HUES64 (cell line): ENCODE measurements around the gene SALL4.
A peak's percentile ranks its signal among the peaks of the same experiment; 100 is the strongest.
"Not testable (repeated sequence)": the region's sequence is repeated elsewhere in the genome, so short reads cannot be mapped to it uniquely, and the experiment has no call there.

Source experiments
- H3K27ac ChIP-seq: 2 replicates; pipeline ENCODE4 v1.7.0; 2013; ENCODE audit warnings: low read depth, low read length, inconsistent platforms
- H3K27me3 ChIP-seq: 2 replicates; pipeline ENCODE4 v1.6.1; 2013; ENCODE audit warnings: mild to moderate bottlenecking, low read length; ENCODE audit not compliant: insufficient read depth
- H3K36me3 ChIP-seq: 2 replicates; pipeline ENCODE4 v1.6.1; 2013; ENCODE audit warnings: mild to moderate bottlenecking, low read length; ENCODE audit not compliant: insufficient read depth
- H3K4me1 ChIP-seq: 2 replicates; pipeline ENCODE4 v1.6.1; 2013; ENCODE audit warnings: mild to moderate bottlenecking, low read length, moderate library complexity; ENCODE audit not compliant: insufficient read depth
- H3K4me3 ChIP-seq: 2 replicates; pipeline ENCODE4 v1.5.1; 2013; ENCODE audit warnings: mild to moderate bottlenecking, low read length, moderate library complexity
- H3K9ac ChIP-seq: 2 replicates; pipeline ENCODE4 v1.6.1; 2013; ENCODE audit warnings: mild to moderate bottlenecking, low read depth, low read length
- H3K9me3 ChIP-seq: 2 replicates; pipeline ENCODE4 v1.6.1; 2013; ENCODE audit warnings: low read depth, low read length; ENCODE audit not compliant: insufficient read depth
- whole genome bisulfite sequencing: fragments of 150-250, 120-280 bp; methylation state at CpG from one replicate; pipeline ENCODE4 v1.1.7; 2013; ENCODE audit warnings: missing lambda C conversion rate; 5-methylcytosine and 5-hydroxymethylcytosine counted together

The SALL4 gene

DNA sequence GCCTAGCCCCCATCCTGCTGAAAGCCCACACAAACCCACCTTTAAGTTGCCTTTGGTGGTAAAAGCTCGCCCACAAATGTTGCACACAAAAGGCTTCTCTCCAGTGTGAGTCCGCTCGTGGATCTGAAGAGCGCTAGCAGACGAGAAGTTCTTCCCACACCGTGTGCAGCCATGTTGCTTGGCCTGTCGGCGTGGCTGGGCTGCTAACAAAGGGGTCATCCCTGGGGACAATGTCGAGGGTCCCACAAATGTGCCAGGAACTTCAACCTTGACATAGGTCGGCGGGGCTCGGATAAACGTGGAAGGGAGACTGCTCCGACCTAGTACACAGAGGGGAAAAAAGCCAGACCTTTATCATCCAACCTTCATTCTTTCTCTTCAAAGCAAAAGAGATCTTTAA lies 13.5 kb downstream of the SALL4 start:
- peaks cover 98% of the 10 kb centered on the region for H3K36me3 ChIP-seq
- 94% methylated on average over 14 of the region's 14 CpGs for WGBS

DNA sequence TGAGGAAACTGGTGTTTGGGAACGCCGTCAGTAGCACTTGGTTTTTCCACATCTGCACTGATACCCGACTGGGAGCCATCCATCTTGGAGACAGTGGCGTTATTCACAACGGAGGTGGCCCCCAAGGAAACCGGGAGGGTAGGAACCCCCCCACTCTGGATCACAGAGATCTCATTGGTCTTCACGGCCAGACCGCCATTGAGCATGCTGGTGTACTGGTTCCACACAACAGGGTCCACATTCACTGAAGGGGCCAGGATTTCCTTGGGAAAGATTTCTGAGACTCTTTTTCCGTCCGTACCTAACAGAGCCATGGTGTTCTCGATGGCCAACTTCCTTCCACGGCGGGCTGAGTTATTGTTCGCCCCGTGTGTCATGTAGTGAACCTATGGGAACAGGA lies 18.0 kb downstream of the SALL4 start:
- no peaks in the 10 kb centered on the region for H3K27me3 ChIP-seq
- H3K9me3 ChIP-seq = 0 out of 2 replicates have a peak, but pooled peaks cover 10% of the 10 kb centered on the region
- H3K27ac ChIP-seq = no peak overlapping the region
- H3K4me3 ChIP-seq = no peak overlapping the region
- H3K9ac ChIP-seq = no peak overlapping the region
- WGBS = 94% methylated on average over 15 of the region's 15 CpGs
- H3K4me1 ChIP-seq = no peaks in the 10 kb centered on the region
- peaks cover 98% of the 10 kb centered on the region for H3K36me3 ChIP-seq

More for the DNA sequence above, 13.5 kb downstream of the SALL4 start:
- Histone ChIP-seq H3K9me3 (no peaks in the 10 kb centered on the region), H3K27me3 (no peaks in the 10 kb centered on the region), H3K4me3 (no peak overlapping the region), H3K27ac (no peak overlapping the region), H3K4me1 (no peaks in the 10 kb centered on the region; the same call in 1 of the 2 replicates), H3K9ac (no peak overlapping the region)

DNA sequence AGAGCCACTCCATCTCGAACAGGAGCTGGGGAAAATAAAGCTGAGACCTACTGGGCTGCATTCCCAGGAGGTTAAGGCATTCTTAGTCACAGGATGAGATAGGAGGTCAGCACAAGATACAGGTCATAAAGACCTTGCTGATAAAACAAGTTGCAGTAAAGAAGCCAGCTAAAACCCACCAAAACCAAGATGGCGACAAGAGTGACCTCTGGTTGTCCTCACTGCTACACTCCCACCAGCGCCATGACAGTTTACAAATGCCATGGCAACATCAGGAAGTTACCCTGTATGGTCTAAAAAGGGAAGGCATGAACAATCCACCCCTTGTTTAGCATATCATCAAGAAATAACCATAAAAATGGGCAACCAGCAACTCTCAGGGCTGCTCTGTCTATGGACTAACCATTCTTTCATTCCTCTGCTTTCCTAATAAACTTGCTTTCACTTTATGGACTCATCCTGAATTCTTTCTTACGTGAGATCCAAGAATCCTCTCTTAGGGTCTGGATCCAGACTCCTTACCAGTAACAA lies 24.0 kb downstream of the SALL4 start:
- 0 out of 2 replicates have a peak, but pooled peaks cover 10% of the 10 kb centered on the region for H3K9me3 ChIP-seq
- 94% methylated on average over 4 of the region's 4 CpGs for WGBS

DNA sequence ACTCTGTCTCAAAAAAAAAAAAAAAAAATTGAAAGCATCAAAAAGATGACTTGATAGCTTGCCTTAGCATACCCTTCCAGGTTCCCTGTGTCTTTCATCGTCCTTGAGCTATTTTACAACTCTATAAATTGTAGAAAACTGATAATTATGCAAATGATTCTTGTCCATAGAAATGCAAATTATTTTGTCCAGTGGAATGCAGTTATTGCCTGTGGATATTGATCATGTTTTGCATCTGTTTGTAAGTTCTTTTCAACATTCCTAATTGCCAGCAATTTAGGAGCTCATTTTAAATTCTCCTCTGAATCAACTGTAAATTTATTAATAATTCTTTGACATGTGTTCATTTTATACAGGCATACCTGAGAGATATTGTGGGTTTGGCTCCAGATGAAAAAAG lies 27.1 kb downstream of the SALL4 start:
- Histone ChIP-seq H3K9me3 (0 out of 2 replicates have a peak, but pooled peaks cover 8% of the 10 kb centered on the region), H3K4me1 (no peaks in the 10 kb centered on the region), H3K9ac (no peak overlapping the region), H3K36me3 (peaks cover 12% of the 10 kb centered on the region), H3K4me3 (no peak overlapping the region), H3K27me3 (no peaks in the 10 kb centered on the region), H3K27ac (no peak overlapping the region)
- WGBS = 100% methylated on average over 1 of the region's 1 CpG

More for the DNA sequence above, 24.0 kb downstream of the SALL4 start:
- not testable (repeated sequence) for H3K9ac ChIP-seq, H3K27ac ChIP-seq, H3K4me3 ChIP-seq, H3K4me1 ChIP-seq, H3K27me3 ChIP-seq
- H3K36me3 ChIP-seq = peaks cover 42% of the 10 kb centered on the region

DNA sequence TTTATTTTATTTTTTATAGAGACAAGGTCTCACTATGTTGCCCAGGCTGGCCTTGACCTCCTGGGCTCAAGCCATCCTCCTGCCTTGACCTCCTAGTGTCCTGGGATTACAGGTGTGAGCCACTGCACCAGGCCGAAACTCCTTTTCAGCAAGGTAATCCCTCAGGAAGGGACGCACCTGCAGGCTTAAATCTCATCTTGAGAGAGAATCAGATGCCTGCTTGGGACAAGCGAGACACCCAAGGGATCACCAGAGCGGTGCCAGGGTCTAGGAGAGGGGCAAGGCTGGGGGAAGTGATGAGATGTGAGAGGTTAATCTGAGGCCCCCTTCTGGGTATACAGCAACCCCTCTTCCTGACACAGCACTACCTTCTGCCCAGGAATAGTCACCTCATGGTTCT lies 30.1 kb downstream of the SALL4 start:
- Histone ChIP-seq H3K4me3 (no peak overlapping the region), H3K9ac (no peak overlapping the region), H3K4me1 (no peaks in the 10 kb centered on the region), H3K27me3 (peaks cover 5% of the 10 kb centered on the region), H3K27ac (no peak overlapping the region), H3K36me3 (no peaks in the 10 kb centered on the region), H3K9me3 (no peaks in the 10 kb centered on the region)
- WGBS = 82% methylated on average over 4 of the region's 4 CpGs

DNA sequence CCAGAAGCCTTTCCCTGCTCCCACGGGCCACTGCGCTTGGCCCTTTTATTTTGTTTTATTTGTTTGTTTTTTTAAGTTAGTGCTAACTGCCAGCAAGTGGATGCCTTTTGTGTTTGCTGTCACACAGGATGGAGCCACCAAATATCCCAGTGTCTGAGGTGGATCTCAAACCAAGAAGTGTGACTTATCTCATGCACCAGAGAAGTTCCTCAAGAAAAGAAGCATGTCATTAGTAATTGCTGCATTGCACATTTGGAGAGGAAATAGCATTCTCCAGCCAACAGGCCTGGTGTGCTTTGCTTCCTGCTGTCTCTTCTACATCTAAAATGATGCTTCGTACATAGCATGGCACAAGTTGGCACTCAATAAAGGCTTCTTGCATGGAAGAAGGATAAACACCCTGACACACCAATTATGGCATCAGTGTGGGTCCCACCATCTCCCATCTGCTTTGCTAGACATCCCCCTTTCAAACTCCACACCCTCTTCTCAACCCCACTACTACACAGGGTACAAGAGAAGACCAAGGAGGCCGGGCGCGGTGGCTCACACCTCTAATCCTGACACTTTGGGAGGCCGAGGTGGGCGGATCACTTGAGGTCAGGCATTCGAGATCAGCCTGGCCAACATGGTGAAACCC lies 32.2 kb downstream of the SALL4 start:
- H3K4me3 ChIP-seq = no peak overlapping the region
- H3K36me3 ChIP-seq = no peaks in the 10 kb centered on the region
- H3K27me3 ChIP-seq = peaks cover 5% of the 10 kb centered on the region
- no peak overlapping the region for H3K27ac ChIP-seq
- no peaks in the 10 kb centered on the region for H3K9me3 ChIP-seq
- 97% methylated on average over 9 of the region's 9 CpGs for WGBS
- no peak overlapping the region for H3K9ac ChIP-seq
- H3K4me1 ChIP-seq = no peaks in the 10 kb centered on the region

DNA sequence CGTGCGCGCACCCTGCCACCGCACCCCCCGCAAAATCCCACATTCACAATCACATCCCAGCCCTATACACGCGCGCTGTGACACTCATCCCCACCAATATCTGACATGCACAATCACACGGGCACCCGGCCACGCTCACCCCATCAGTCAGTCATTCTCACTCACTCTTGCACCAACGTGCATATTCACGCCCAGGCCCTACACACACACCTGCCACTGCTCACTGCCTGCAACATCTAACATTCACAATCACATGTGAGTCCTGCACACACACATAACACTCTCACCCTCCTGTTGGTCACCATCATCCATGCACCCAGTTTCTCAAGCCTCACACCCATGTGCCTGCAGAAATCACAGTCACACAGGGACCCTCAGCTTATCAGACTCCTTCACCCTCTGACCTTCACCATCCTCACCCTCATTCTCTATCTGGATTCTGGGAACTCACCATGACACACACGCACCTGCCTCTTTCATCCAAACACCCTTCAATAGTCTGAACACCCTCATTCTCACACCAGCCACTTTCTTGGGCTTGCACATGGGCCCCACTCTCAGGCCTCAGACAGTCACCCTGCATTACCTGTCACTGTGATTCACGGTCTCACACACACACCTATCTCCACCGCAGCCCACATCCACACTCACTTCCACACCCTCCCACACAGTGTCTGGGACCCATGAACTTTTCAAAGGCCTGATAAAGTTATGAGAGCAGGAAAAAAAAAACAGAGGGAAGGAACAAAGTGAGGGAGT lies 33.4 kb downstream of the SALL4 start:
- Histone ChIP-seq H3K9ac (no peak overlapping the region), H3K4me1 (no peaks in the 10 kb centered on the region), H3K27ac (no peak overlapping the region), H3K9me3 (no peaks in the 10 kb centered on the region), H3K36me3 (no peaks in the 10 kb centered on the region), H3K4me3 (peak overlapping the region; percentile 5; the same call in 1 of the 2 replicates), H3K27me3 (peaks cover 5% of the 10 kb centered on the region)
- WGBS = 65% methylated on average over 16 of the region's 16 CpGs

DNA sequence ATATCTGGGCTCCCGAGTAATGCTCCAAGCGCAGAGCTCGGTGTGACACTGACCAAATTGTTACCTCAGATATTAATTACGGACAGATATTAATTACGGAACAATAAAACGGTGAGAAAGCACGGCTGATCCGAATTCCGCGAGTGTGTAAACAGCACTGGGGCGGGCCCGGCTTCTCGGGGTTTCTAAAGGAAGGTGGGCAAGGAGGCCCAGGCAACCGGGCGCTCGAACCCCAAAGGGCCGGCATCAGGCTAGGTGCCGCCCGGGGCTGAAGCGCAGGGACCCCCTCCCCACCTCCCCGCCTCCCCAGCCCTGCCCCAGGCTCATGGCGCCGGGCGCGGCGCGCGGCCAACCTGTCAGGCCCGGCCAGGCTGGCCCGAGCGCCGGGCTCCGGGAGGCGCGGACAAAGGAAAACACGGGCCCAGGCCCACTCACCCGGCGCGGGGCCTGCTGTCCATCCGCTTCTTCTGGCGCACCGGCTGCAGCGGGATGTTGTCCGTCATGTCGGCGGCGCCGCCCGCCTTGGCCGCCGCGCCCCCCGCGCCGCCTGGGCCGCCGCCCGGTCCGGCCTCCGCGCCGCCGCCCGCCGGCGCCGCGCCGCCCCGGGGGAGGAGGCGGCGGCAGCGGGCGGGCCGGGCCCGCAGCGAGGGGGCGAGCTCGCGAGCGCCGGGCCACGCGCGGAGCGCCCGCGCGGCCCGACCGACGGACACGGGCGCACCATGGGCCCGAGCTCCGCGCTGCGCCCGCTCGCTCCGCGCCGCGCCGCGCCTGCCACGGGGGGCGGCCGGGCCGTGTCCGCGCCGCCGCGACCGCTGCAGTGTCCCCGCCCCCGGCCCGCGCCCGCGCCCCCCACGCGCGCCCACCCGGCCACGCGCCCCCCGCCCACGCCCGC lies 34.2 kb downstream of the SALL4 start, which contains the start of gene ATP9A:
Gene ATP9A (minus strand): TSS at position 524 of the 892 bp plus-strand sequence. CDS start 21 bp downstream, at position 503.
- no peak within 1 kb of the TSS for H3K27ac ChIP-seq
- H3K4me1 ChIP-seq = no peaks in the 10 kb centered on the region
- H3K4me3 ChIP-seq = peak within 1 kb of the TSS; percentile 62
- WGBS = 2% methylated on average over 125 of the region's 131 CpGs
- no peaks in the 10 kb centered on the region for H3K36me3 ChIP-seq
- no peaks in the 10 kb centered on the region for H3K9me3 ChIP-seq
- peaks cover 5% of the 10 kb centered on the region for H3K27me3 ChIP-seq
- H3K9ac ChIP-seq = peak within 1 kb of the TSS; percentile 55

DNA sequence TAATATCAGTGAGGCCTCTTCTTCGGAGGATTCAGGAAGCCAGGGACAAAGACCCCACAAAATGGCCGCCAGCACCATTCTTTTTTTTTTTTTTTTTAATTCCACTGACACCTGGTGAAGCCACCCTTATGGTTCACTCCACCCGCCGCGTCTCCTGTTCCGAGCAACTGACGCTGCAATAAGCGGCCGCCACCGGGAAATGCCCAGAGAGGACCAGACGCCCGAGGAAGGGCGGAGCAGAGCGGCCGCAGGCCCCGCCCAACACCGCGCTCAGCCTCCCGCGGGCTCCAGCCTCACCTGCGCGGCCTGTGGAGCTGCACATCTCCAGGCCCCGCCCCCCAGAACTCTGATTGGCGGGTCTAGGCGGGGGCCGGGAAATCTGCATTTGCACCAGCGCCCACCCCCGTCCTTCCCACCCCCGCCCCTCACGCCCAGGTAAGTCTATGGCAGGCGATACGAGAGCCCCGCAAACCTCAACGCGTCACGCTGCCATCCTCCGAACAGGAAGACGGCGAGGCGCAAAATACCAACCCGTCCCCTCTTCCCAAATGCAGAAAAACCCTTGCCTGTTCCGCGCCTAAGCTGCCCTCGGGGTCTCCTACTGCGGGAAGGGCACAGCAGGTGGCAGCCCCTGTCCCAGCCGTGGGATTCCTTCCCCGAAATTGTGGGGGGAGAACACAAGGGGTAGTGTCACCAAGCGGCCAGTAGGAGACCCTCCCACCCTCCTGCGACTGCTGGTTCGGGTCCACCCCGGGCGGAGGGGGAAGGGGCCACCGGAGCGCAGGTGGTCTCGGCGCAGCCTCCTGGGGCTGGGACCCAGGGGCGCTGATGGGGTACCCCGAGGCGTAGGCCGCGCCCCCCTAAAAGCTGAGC lies 35.1 kb downstream of the SALL4 start:
- Histone ChIP-seq H3K4me1 (no peaks in the 10 kb centered on the region), H3K27me3 (peaks cover 5% of the 10 kb centered on the region), H3K4me3 (peak overlapping the region; percentile 62), H3K36me3 (no peaks in the 10 kb centered on the region), H3K27ac (peak overlapping the region; percentile 70), H3K9ac (peak overlapping the region; percentile 85), H3K9me3 (no peaks in the 10 kb centered on the region)
- WGBS = 1% methylated on average over 59 of the region's 61 CpGs

DNA sequence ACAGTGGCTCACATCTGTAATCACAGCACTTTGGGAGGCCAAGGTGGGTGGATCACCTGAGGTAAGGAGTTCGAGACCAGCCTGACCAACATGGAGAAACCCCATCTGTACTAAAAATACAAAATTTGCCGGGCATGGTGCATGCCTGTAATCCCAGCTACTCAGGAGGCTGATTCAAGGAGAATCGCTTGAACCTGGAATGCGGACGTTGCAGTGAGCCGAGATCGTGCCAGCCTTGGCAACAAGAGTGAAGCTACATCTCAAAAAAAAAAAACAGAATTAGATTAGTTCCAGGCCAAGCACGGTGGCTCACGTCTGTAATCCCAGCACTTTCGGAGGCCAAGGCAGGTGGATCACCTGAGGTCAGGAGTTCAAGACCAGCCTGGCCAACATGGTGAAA lies 36.9 kb downstream of the SALL4 start:
- not testable (repeated sequence) for H3K27me3 ChIP-seq, H3K9me3 ChIP-seq, H3K36me3 ChIP-seq, H3K4me1 ChIP-seq, H3K27ac ChIP-seq, H3K9ac ChIP-seq, H3K4me3 ChIP-seq
- 97% methylated on average over 10 of the region's 10 CpGs for WGBS
